Suprapubic skin (tissue), 4 donors: ENCODE measurements around the gene EBNA1BP2. TPM values are rescaled to one million over a fixed set of nuclear protein-coding genes. Genes with fewer than 3 reads are reported as not detected.
"Not testable (repeated sequence)": the region's sequence is repeated elsewhere in the genome, so short reads cannot be mapped to it uniquely, and the experiment has no call there.

Source experiments
- DNase-seq, 2 donors: peaks; one replicate each; pipeline ENCODE4 v3.0.0-alpha.2; 2019; ENCODE audit warnings: low spot score in 2 of 2
- H3K27ac ChIP-seq: fragments of 200-600 bp; sonication (generic); one replicate; pipeline ENCODE4 v1.5.1; 2019
- H3K27me3 ChIP-seq: fragments of 200-600 bp; sonication (generic); one replicate; pipeline ENCODE4 v1.5.1; 2019
- H3K36me3 ChIP-seq: fragments of 200-600 bp; sonication (generic); one replicate; pipeline ENCODE4 v1.5.1; 2019
- H3K4me1 ChIP-seq: fragments of 200-600 bp; sonication (generic); one replicate; pipeline ENCODE4 v1.5.1; 2019
- H3K4me3 ChIP-seq: fragments of 200-600 bp; sonication (generic); one replicate; pipeline ENCODE4 v1.5.1; 2019; ENCODE audit warnings: mild to moderate bottlenecking
- H3K9me3 ChIP-seq: fragments of 200-600 bp; sonication (generic); one replicate; pipeline ENCODE4 v1.5.1; 2019
- EP300 ChIP-seq: sonication (generic); formaldehyde crosslinking; IDR thresholded peaks from one replicate; pipeline ENCODE4 v1.6.1; 2017; ENCODE audit warnings: antibody characterized with exemption
- POLR2A ChIP-seq, 2 donors: fragments of 450-650 bp; IDR thresholded peaks; one replicate each; pipeline ENCODE4 v1.6.1; 2017; ENCODE audit warnings: antibody characterized with exemption in 2 of 2, mild to moderate bottlenecking in 2 of 2, moderate library complexity in 2 of 2
- POLR2AphosphoS5 ChIP-seq, 3 donors: sonication (generic); formaldehyde crosslinking; IDR thresholded peaks; one replicate each; pipeline ENCODE4 v1.6.1; 2017; ENCODE audit warnings: antibody characterized with exemption in 3 of 3
- WGBS: methylation state at CpG from one replicate; pipeline ENCODE4 v1.1.5; 2018; 5-methylcytosine and 5-hydroxymethylcytosine counted together
- total RNA-seq, 4 donors: library from RNA; depleted of rRNA; stranded (reverse); fragments of >200 nt; gene quantifications; one replicate each; pipeline ENCODE4 v1.1.0, GENCODE V29; 2016
- TF ChIP-seq, protein P1 (sequence below), 2 donors: fragments of 200-600 bp in 1 of 2; fragments of 450-650 bp in 1 of 2; sonication (generic) in 1 of 2; IDR thresholded peaks; one replicate each; pipeline ENCODE4 v1.5.1; 2016 to 2019; ENCODE audit warnings: antibody characterized with exemption in 2 of 2, mild to moderate bottlenecking in 1 of 2, moderate library complexity in 1 of 2

Gene EBNA1BP2
- total RNA-seq, 4 donors from 2014 or later, result 34.7 to 67.0 (median 56.4) TPM

DNA sequence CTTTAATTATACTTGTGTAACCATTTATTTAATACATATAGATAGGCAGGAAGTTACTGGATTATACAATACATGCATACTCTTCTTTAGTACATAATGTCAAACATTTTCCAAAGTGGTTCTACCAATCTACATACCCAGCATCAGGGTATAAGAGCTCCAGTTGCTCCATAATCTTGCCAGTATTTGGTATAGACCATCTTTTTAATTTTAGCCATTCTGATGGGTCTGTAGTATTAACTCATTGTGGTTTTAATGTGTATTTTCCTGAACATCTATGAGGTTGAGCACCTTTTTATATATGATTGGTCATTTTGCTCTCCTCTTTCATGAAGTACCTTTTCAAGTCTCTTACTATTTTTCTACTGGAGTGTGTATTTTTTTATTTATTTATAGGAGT lies 32.1 kb downstream of the EBNA1BP2 start:
- Histone ChIP-seq H3K27me3 (peaks cover 7% of the 10 kb centered on the region), H3K36me3 (no peaks in the 10 kb centered on the region), H3K9me3 (no peaks in the 10 kb centered on the region), H3K4me3 (no peak overlapping the region), H3K4me1 (peaks cover 23% of the 10 kb centered on the region), H3K27ac (no peak overlapping the region)
- TF ChIP-seq POLR2A (IDR thresholded peaks at IDR 0.05) (no peak), EP300 (no peak), POLR2AphosphoS5 (IDR thresholded peaks at IDR 0.05) (no peak)
- TF ChIP-seq, protein P1, sequence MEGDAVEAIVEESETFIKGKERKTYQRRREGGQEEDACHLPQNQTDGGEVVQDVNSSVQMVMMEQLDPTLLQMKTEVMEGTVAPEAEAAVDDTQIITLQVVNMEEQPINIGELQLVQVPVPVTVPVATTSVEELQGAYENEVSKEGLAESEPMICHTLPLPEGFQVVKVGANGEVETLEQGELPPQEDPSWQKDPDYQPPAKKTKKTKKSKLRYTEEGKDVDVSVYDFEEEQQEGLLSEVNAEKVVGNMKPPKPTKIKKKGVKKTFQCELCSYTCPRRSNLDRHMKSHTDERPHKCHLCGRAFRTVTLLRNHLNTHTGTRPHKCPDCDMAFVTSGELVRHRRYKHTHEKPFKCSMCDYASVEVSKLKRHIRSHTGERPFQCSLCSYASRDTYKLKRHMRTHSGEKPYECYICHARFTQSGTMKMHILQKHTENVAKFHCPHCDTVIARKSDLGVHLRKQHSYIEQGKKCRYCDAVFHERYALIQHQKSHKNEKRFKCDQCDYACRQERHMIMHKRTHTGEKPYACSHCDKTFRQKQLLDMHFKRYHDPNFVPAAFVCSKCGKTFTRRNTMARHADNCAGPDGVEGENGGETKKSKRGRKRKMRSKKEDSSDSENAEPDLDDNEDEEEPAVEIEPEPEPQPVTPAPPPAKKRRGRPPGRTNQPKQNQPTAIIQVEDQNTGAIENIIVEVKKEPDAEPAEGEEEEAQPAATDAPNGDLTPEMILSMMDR (IDR thresholded peaks at IDR 0.05), result no peak
- DNase-seq, result no peak

DNA sequence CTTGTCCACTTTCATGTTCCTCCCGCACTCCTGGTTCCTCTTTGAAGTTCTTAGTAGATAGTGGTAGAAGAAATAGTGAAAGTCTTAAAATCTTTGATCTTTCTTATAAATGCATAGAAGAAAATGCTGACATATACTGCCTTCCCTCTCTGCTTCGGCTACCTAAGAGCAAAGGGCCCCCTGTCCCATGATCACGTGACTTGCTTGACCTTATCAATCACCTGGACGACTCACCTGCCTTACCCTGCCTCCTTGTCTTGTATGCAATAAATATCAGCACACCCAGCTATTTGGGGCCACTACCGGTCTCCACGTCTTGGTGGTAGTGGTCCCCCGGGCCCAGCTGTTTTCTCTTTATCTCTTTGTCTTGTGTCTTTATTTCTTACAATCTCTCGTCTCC lies 32.8 kb downstream of the EBNA1BP2 start:
- H3K9me3 ChIP-seq, H3K4me3 ChIP-seq, H3K27me3 ChIP-seq, H3K27ac ChIP-seq, DNase-seq, H3K36me3 ChIP-seq: not testable (repeated sequence)
- H3K4me1 ChIP-seq, result peaks cover 24% of the 10 kb centered on the region
- WGBS, result 87% methylated on average over 8 of the region's 8 CpGs

DNA sequence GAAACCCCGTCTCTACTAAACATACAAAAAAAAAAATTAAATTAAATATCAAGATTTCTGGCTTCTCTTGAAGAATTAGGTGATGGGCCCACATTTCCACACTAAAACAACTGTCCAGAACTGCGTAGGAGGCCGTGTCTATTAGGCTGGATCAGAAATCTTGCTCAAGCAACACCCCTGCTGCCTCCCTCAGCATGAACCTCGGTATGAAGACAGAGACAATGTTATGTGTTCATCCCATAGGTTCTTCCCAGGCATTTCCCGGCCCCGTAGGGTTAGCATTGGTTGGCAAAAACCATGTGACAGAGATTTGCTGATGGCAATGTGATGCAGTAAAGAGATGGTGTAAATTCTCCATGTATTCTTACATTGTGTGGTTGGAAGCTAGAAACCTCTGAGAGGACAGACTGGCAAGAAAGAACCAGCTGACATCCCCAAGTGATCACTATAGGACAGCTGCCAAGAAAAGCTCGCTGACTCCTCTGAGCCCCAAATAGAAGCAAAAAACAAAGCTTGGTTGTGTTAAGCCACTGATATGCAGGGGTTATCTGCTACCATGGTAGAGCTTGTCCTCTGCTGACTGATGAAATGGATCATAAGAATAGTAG lies 34.5 kb downstream of the EBNA1BP2 start:
- WGBS, result 87% methylated on average over 7 of the region's 7 CpGs
- no peaks in the 10 kb centered on the region for H3K27me3 ChIP-seq
- H3K4me3 ChIP-seq, result no peak overlapping the region
- no peak for DNase-seq
- no peak for TF ChIP-seq EP300
- H3K9me3 ChIP-seq, result no peaks in the 10 kb centered on the region
- H3K4me1 ChIP-seq, result peaks cover 24% of the 10 kb centered on the region
- H3K27ac ChIP-seq, result peak overlapping the region; percentile 9
- H3K36me3 ChIP-seq, result no peaks in the 10 kb centered on the region

DNA sequence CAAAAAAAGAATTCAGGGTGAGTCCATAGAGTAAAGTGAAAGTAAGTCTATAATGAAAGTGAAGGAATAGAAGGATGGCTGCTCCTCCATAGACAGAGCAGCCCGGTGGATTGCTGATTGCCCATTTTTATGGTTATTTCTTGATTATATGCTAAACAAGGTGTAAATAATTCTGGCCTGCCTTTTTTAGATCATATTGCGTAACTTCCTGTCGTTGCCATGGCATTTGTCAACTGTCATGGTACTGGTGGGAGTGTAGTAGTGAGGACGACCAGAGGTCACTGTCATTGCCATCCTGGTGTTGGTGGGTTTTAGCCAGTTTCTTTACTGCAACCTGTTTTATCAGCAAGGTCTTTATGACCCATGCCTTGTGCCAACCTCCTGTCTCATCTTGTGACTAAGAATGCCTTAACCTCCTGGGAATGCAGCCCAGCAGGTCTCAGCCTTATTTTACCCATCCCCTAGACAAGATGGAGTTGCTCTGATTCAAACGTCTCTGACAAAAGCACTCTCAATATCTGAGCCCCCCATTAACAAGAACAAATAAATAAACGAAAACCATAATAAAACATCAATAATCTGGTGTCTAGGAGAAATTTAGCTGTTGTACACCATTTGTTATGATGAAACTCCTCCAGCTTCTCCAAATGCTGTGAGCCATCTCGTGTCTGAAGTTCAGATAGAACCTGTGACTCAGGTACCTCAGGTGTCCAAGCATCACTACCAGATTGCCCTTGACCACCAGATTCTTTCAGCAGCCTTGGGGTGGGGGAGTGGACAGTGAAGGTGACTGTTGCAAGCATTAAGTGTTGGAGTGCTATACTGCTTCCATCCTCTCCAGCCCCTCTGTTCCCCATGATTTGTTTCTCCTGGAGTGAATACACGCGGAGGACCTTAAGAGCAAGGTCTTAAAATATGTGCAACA lies 36.0 kb downstream of the EBNA1BP2 start:
- Histone ChIP-seq H3K36me3 (no peaks in the 10 kb centered on the region), H3K9me3 (no peaks in the 10 kb centered on the region), H3K27ac (peak overlapping the region; percentile 60), H3K4me1 (peaks cover 24% of the 10 kb centered on the region), H3K4me3 (no peak overlapping the region), H3K27me3 (no peaks in the 10 kb centered on the region)
- 59% methylated on average over 9 of the region's 9 CpGs for WGBS
- DNase-seq, result no peak
- TF ChIP-seq, protein P1 (IDR thresholded peaks at IDR 0.05), result no peak
- TF ChIP-seq EP300 (no peak), POLR2AphosphoS5 (IDR thresholded peaks at IDR 0.05) (no peak)

DNA sequence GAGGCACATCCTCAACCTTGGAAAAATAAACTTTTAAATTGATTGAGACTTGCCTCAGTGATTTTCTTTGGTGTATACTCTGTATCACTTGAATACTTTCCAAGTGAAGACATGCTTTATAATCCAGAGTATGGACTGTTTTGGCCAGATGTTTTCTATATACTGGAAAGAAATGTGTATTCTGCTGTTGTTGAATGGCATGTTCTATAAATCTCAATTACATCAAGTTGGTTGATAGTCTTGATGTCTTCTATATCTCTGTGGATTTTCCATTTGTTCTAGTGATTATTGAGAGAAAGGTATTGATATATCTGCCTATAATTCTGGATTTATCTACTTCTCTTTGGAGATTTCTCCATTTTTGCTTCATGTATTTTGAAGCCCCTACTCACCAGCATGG lies 37.5 kb downstream of the EBNA1BP2 start:
- Histone ChIP-seq H3K36me3 (no peaks in the 10 kb centered on the region), H3K4me3 (no peak overlapping the region), H3K9me3 (no peaks in the 10 kb centered on the region), H3K4me1 (peaks cover 24% of the 10 kb centered on the region), H3K27ac (no peak overlapping the region), H3K27me3 (no peaks in the 10 kb centered on the region)
- TF ChIP-seq POLR2A (IDR thresholded peaks at IDR 0.05), result no peak
- no peak for TF ChIP-seq POLR2AphosphoS5 (IDR thresholded peaks at IDR 0.05)
- TF ChIP-seq EP300, result no peak
- TF ChIP-seq, protein P1 (IDR thresholded peaks at IDR 0.05), result no peak
- DNase-seq, result no peak

DNA sequence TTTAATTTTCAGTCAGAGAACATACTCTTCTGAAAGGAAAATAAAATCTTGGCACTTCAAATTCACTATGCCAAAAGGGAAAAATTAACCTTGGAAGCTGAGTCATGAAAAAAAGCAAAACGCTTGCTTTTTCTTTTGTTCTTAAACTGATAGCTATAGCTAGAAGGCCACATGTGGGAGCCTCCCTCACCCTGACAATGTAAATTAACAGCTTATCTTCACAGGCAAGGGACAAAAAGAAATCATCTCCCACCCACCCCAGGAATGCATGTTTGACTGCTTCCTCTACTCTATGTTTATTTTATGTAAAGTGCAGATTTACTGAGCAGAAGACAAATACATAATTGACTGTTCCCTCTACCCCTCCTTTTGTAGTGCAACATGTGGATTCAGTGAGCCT lies 38.0 kb downstream of the EBNA1BP2 start:
- no peak overlapping the region for H3K27ac ChIP-seq

More for the DNA sequence above, 38.0 kb downstream of the EBNA1BP2 start:
- Histone ChIP-seq H3K36me3 (no peaks in the 10 kb centered on the region), H3K4me3 (no peak overlapping the region), H3K4me1 (peaks cover 24% of the 10 kb centered on the region), H3K27me3 (no peaks in the 10 kb centered on the region), H3K9me3 (no peaks in the 10 kb centered on the region)
- 19% methylated on average over 1 of the region's 1 CpG for WGBS
- TF ChIP-seq POLR2AphosphoS5 (IDR thresholded peaks at IDR 0.05) (no peak), POLR2A (IDR thresholded peaks at IDR 0.05) (no peak), EP300 (no peak)
- TF ChIP-seq, protein P1 (IDR thresholded peaks at IDR 0.05), result no peak
- no peak for DNase-seq
